ENCODE data around the gene MAML2. TPM values are rescaled to one million over a fixed set of nuclear protein-coding genes. Genes with fewer than 3 reads are reported as not detected.

The MAML2 gene
- total RNA-seq, 1 donor from 2014 or later, result 31.5 TPM

GRCh38 chr11:96159968-96160367 is 183.0 kb downstream of the MAML2 start:
- H3K27ac ChIP-seq, result no peak overlapping the region
- no peaks in the 10 kb centered on the region for H3K27me3 ChIP-seq (ENCODE audit: low read depth)
- TF ChIP-seq CTCF (IDR thresholded peaks at IDR 0.05), result no peak
- H3K4me1 ChIP-seq, result peaks cover 50% of the 10 kb centered on the region
- DNase-seq (no peak), ATAC-seq (no peak)
- H3K9me3 ChIP-seq, result no peaks in the 10 kb centered on the region
- no peak overlapping the region for H3K4me3 ChIP-seq
- no peaks in the 10 kb centered on the region for H3K36me3 ChIP-seq
- intact Hi-C loops (cut with DNase I), result no loop called here

- intact Hi-C loops (cut with DNase I), result no loop called here
- Histone ChIP-seq H3K27ac (no peak overlapping the region), H3K4me1 (peaks cover 61% of the 10 kb centered on the region), H3K9me3 (no peaks in the 10 kb centered on the region), H3K4me3 (no peak overlapping the region), H3K27me3 (ENCODE audit: low read depth) (no peaks in the 10 kb centered on the region), H3K36me3 (no peaks in the 10 kb centered on the region)
- ATAC-seq (no peak), DNase-seq (no peak)
- TF ChIP-seq CTCF (IDR thresholded peaks at IDR 0.05), result no peak
Measured at GRCh38 chr11:96158126-96158525, 184.9 kb downstream of the MAML2 start.

- TF ChIP-seq CTCF (IDR thresholded peaks at IDR 0.05), result no peak
- no peaks in the 10 kb centered on the region for H3K9me3 ChIP-seq
- intact Hi-C loops (cut with DNase I), result no loop called here
- DNase-seq (no peak), ATAC-seq (no peak)
- H3K27ac ChIP-seq, result peak overlapping the region; percentile 79
- H3K27me3 ChIP-seq (ENCODE audit: low read depth), result no peaks in the 10 kb centered on the region
- H3K4me1 ChIP-seq, result peaks cover 61% of the 10 kb centered on the region
- no peak overlapping the region for H3K4me3 ChIP-seq
- no peaks in the 10 kb centered on the region for H3K36me3 ChIP-seq
Measured at GRCh38 chr11:96157517-96157873, 185.5 kb downstream of the MAML2 start.

GRCh38 chr11:96156379-96156722 is 186.6 kb downstream of the MAML2 start:
- intact Hi-C loops (cut with DNase I), result no loop called here
- Histone ChIP-seq H3K4me1 (peaks cover 53% of the 10 kb centered on the region), H3K9me3 (no peaks in the 10 kb centered on the region), H3K4me3 (no peak overlapping the region), H3K27ac (peak overlapping the region; percentile 79), H3K36me3 (no peaks in the 10 kb centered on the region), H3K27me3 (ENCODE audit: low read depth) (no peaks in the 10 kb centered on the region)
- ATAC-seq (peak; percentile 50 to 59), DNase-seq (no peak)
- TF ChIP-seq CTCF (IDR thresholded peaks at IDR 0.05), result no peak

GRCh38 chr11:96155627-96156378 is 187.2 kb downstream of the MAML2 start:
- ATAC-seq (peak; percentile 73 to 74), DNase-seq (peak; percentile 61)
- peak; percentile 30 for TF ChIP-seq CTCF (IDR thresholded peaks at IDR 0.05)
- Histone ChIP-seq H3K27ac (peak overlapping the region; percentile 79), H3K4me1 (peaks cover 48% of the 10 kb centered on the region), H3K9me3 (no peaks in the 10 kb centered on the region), H3K4me3 (no peak overlapping the region), H3K36me3 (no peaks in the 10 kb centered on the region), H3K27me3 (ENCODE audit: low read depth) (no peaks in the 10 kb centered on the region)
- intact Hi-C loops (cut with DNase I), result no loop called here
